H9 (cell line): ENCODE measurements around the gene AMIGO1. TPM values are rescaled to one million over a fixed set of nuclear protein-coding genes. Genes with fewer than 3 reads are reported as not detected.

Experiments used
- DNase-seq: peaks from one replicate; pipeline ENCODE4 v3.0.0-alpha.2; 2017
- H2AFZ ChIP-seq: one replicate; pipeline ENCODE4 v1.6.1; 2013; ENCODE audit warnings: mild to moderate bottlenecking, low read length, control low read depth, moderate library complexity
- H2AK5ac ChIP-seq: 2 replicates; pipeline ENCODE4 v1.6.1; 2013; ENCODE audit warnings: low read length, control low read depth, mixed read lengths; ENCODE audit not compliant: insufficient read length
- H2BK120ac ChIP-seq: one replicate; pipeline ENCODE4 v1.6.1; 2013; ENCODE audit warnings: low read depth, mild to moderate bottlenecking, low read length, control low read depth, inconsistent platforms; ENCODE audit not compliant: poor library complexity, severe bottlenecking
- H2BK12ac ChIP-seq: 2 replicates; pipeline ENCODE4 v1.6.1; 2013; ENCODE audit warnings: low read length, control low read depth, mixed read lengths, low read depth; ENCODE audit not compliant: insufficient read length
- H2BK15ac ChIP-seq: 2 replicates; pipeline ENCODE4 v1.6.1; 2013; ENCODE audit warnings: low read depth, low read length, control low read depth
- H2BK20ac ChIP-seq: one replicate; pipeline ENCODE4 v1.6.1; 2013; ENCODE audit warnings: low read depth, mild to moderate bottlenecking, low read length, control low read depth, inconsistent platforms; ENCODE audit not compliant: poor library complexity, severe bottlenecking
- H2BK5ac ChIP-seq: 2 replicates; pipeline ENCODE4 v1.6.1; 2013; ENCODE audit warnings: low read length, control low read depth, mixed read lengths; ENCODE audit not compliant: insufficient read length
- H3K14ac ChIP-seq: 2 replicates; pipeline ENCODE4 v1.6.1; 2013; ENCODE audit warnings: low read length, control low read depth; ENCODE audit not compliant: insufficient read depth
- H3K18ac ChIP-seq: 2 replicates; pipeline ENCODE4 v1.6.1; 2013; ENCODE audit warnings: low read depth, mild to moderate bottlenecking, mixed read lengths, low read length, control low read depth; ENCODE audit not compliant: insufficient read length
- H3K23ac ChIP-seq: 2 replicates; pipeline ENCODE4 v1.6.1; 2013; ENCODE audit warnings: low read length, control low read depth, mixed read lengths, low read depth; ENCODE audit not compliant: insufficient read length
- H3K23me2 ChIP-seq: 2 replicates; pipeline ENCODE4 v1.6.1; 2013; ENCODE audit warnings: low read depth, mild to moderate bottlenecking, mixed read lengths, low read length, control low read depth; ENCODE audit not compliant: insufficient read length, poor library complexity, severe bottlenecking
- H3K27ac ChIP-seq: 2 replicates; pipeline ENCODE4 v1.5.1; 2013; ENCODE audit warnings: low read length, control low read depth, mixed read lengths, low read depth; ENCODE audit not compliant: insufficient read length
- H3K27me3 ChIP-seq: 2 replicates; pipeline ENCODE4 v1.6.1; 2013; ENCODE audit warnings: low read length, control low read depth, inconsistent platforms; ENCODE audit not compliant: insufficient read depth
- H3K4ac ChIP-seq: 2 replicates; pipeline ENCODE4 v1.6.1; 2013; ENCODE audit warnings: low read depth, mild to moderate bottlenecking, control low read depth, inconsistent platforms, low read length, moderate library complexity
- H3K4me1 ChIP-seq: 2 replicates; pipeline ENCODE4 v1.6.1; 2013; ENCODE audit warnings: low read length, control low read depth, inconsistent platforms; ENCODE audit not compliant: insufficient read depth
- H3K4me2 ChIP-seq: 2 replicates; pipeline ENCODE4 v1.6.1; 2013; ENCODE audit warnings: low read length, control low read depth, mixed read lengths; ENCODE audit not compliant: insufficient read length, insufficient read depth
- H3K56ac ChIP-seq: 2 replicates; pipeline ENCODE4 v1.6.1; 2013; ENCODE audit warnings: low read depth, mild to moderate bottlenecking, mixed read lengths, low read length, control low read depth; ENCODE audit not compliant: insufficient read length
- H3K79me1 ChIP-seq: 2 replicates; pipeline ENCODE4 v1.6.1; 2013; ENCODE audit warnings: low read depth, mild to moderate bottlenecking, moderate library complexity, low read length, control low read depth, inconsistent platforms; ENCODE audit not compliant: insufficient read depth, poor library complexity, severe bottlenecking
- H3K79me2 ChIP-seq: 2 replicates; pipeline ENCODE4 v1.6.1; 2013; ENCODE audit warnings: low read length, control low read depth, inconsistent platforms; ENCODE audit not compliant: insufficient read depth
- H3K9ac ChIP-seq: 2 replicates; pipeline ENCODE4 v1.6.1; 2013; ENCODE audit warnings: low read length, control low read depth, mixed read lengths; ENCODE audit not compliant: insufficient read length; ENCODE audit errors: extremely low read depth
- H3K9me3 ChIP-seq: one replicate; pipeline ENCODE4 v1.6.1; 2013; ENCODE audit warnings: low read depth, low read length, inconsistent platforms; ENCODE audit not compliant: control insufficient read depth
- H3T11ph ChIP-seq: one replicate; pipeline ENCODE4 v1.6.1; 2013; ENCODE audit warnings: mild to moderate bottlenecking, low read length, control low read depth, inconsistent platforms
- H4K20me1 ChIP-seq: one replicate; pipeline ENCODE4 v1.6.1; 2013; ENCODE audit not compliant: control insufficient read depth, insufficient read length, insufficient read depth
- H4K5ac ChIP-seq: 2 replicates; pipeline ENCODE4 v1.6.1; 2013; ENCODE audit warnings: low read depth, mild to moderate bottlenecking, mixed read lengths, low read length, control low read depth; ENCODE audit not compliant: insufficient read length
- H4K8ac ChIP-seq: replicated peaks from 2 replicates; pipeline ENCODE4 v1.6.1; 2013; ENCODE audit warnings: low read length, control low read depth, mixed read lengths, low read depth; ENCODE audit not compliant: insufficient read length
- H4K91ac ChIP-seq: 2 replicates; pipeline ENCODE4 v1.6.1; 2013; ENCODE audit warnings: low read depth, mild to moderate bottlenecking, moderate library complexity, mixed read lengths, low read length, control low read depth; ENCODE audit not compliant: insufficient read length
- H3K27ac Mint-ChIP-seq, 3 experiments: 2 replicates in 2 of 3; 3 replicates in 1 of 3; pipeline ENCODE4 v1.8.0; 2020 to 2021; ENCODE audit warnings: mixed read lengths in 3 of 3, mild to moderate bottlenecking in 1 of 3, moderate library complexity in 1 of 3
- H3K27me3 Mint-ChIP-seq: 2 replicates; pipeline ENCODE4 v1.8.0; 2021; ENCODE audit warnings: low read depth, mild to moderate bottlenecking, moderate library complexity, mixed read lengths
- H3K36me3 Mint-ChIP-seq, 3 experiments: 2 replicates in 2 of 3; 3 replicates in 1 of 3; pipeline ENCODE4 v1.8.0; 2020 to 2021; ENCODE audit warnings: low read depth in 3 of 3, mixed read lengths in 3 of 3; ENCODE audit not compliant: insufficient read depth in 1 of 3
- H3K4me1 Mint-ChIP-seq, 2 experiments: 2 replicates each; pipeline ENCODE4 v1.8.0; 2020; ENCODE audit warnings: mixed read lengths in 2 of 2
- H3K4me3 Mint-ChIP-seq, 2 experiments: 2 replicates in 1 of 2; 3 replicates in 1 of 2; pipeline ENCODE4 v1.8.0; 2020 to 2021; ENCODE audit warnings: mild to moderate bottlenecking in 2 of 2, mixed read lengths in 2 of 2, moderate library complexity in 1 of 2
- H3K9me3 Mint-ChIP-seq, 2 experiments: 2 replicates in 1 of 2; 3 replicates in 1 of 2; pipeline ENCODE4 v1.8.0; 2020; ENCODE audit warnings: mild to moderate bottlenecking in 2 of 2, mixed read lengths in 2 of 2, moderate library complexity in 1 of 2
- WGBS: extraction: QIAGEN DNeasy Blood & Tissue Kit; methylation state at CpG from one replicate; pipeline ENCODE4 v1.1.7; 2013; ENCODE audit warnings: missing lambda C conversion rate, low lambda C conversion rate, mixed read lengths; ENCODE audit not compliant: insufficient read length; ENCODE audit errors: extremely low coverage; 5-methylcytosine and 5-hydroxymethylcytosine counted together
- total RNA-seq: library from RNA; stranded (reverse); gene quantifications from 2 replicates; pipeline ENCODE4 v1.2.1, GENCODE V29; 2021
- TF ChIP-seq, protein P1 (sequence below): fragments of 200-600 bp; sonication (generic); conservative IDR thresholded peaks from 3 replicates; pipeline ENCODE4 v1.8.0; 2021; ENCODE audit warnings: antibody characterized with exemption, mild to moderate bottlenecking

Gene AMIGO1
- total RNA-seq, 1 experiment from 2014 or later: 4.1 TPM

DNA sequence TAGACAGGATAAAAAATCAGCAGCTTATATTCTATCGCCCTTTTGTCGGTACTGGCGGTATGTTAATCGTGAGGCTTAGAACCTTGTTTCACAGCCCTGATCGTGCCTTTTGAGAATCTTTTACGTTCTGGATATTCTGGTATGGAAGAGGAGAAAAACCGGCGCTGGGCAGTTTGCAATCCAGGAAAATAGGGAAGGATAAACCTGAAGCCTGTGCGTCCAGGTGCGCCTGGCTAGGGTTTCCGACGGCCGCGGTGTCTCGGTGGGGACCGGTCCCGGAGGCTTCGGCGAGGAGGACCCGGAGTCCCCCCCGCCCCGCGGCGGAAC lies 43.4 kb downstream of the AMIGO1 start:
- Histone ChIP-seq H3K27ac (no peak overlapping the region), H3K56ac (no peak overlapping the region), H3K14ac (peak overlapping the region; percentile 56; the same call in 1 of the 2 replicates), H3K79me2 (no peaks in the 10 kb centered on the region), H2BK5ac (no peak overlapping the region), H4K91ac (no peak overlapping the region), H3K18ac (no peak overlapping the region), H2AK5ac (no peak overlapping the region), H3K23ac (no peak overlapping the region), H3K79me1 (no peaks in the 10 kb centered on the region), H3K4me2 (peak overlapping the region; percentile 67), H2BK12ac (no peak overlapping the region), H3K4ac (no peak overlapping the region), H3K9ac (peak overlapping the region; percentile 39), H2BK20ac (no peak overlapping the region), H4K20me1 (no peaks in the 10 kb centered on the region), H2BK120ac (no peak overlapping the region), H4K8ac (no peak overlapping the region), H3K23me2 (peaks cover 15% of the 10 kb centered on the region), H3K27me3 (peaks cover 14% of the 10 kb centered on the region; the same call in 1 of the 2 replicates), H3K9me3 (no peaks in the 10 kb centered on the region), H3T11ph (no peak overlapping the region), H2BK15ac (no peak overlapping the region), H4K5ac (no peak overlapping the region), H2AFZ (peak overlapping the region; percentile 75), H3K4me1 (no peaks in the 10 kb centered on the region; the same call in 1 of the 2 replicates)
- Mint-ChIP-seq H3K4me3 (peak overlapping the region; percentile 66 to 82), H3K9me3 (peaks cover 0 to 3% of the 10 kb centered on the region in 2 experiments; a peak in 2 of 5 replicates), H3K36me3 (no peaks in the 10 kb centered on the region), H3K27ac (no peak overlapping the region), H3K27me3 (peaks cover 88% of the 10 kb centered on the region), H3K4me1 (peaks cover 21 to 22% of the 10 kb centered on the region in 2 experiments)
- TF ChIP-seq, protein P1, sequence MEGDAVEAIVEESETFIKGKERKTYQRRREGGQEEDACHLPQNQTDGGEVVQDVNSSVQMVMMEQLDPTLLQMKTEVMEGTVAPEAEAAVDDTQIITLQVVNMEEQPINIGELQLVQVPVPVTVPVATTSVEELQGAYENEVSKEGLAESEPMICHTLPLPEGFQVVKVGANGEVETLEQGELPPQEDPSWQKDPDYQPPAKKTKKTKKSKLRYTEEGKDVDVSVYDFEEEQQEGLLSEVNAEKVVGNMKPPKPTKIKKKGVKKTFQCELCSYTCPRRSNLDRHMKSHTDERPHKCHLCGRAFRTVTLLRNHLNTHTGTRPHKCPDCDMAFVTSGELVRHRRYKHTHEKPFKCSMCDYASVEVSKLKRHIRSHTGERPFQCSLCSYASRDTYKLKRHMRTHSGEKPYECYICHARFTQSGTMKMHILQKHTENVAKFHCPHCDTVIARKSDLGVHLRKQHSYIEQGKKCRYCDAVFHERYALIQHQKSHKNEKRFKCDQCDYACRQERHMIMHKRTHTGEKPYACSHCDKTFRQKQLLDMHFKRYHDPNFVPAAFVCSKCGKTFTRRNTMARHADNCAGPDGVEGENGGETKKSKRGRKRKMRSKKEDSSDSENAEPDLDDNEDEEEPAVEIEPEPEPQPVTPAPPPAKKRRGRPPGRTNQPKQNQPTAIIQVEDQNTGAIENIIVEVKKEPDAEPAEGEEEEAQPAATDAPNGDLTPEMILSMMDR: no peak
- no peak for DNase-seq
- WGBS: no CpG with 5 or more reads among the region's 24 CpGs
